ENCODE data around the gene DCHS1. TPM values are rescaled to one million over a fixed set of nuclear protein-coding genes. Genes with fewer than 3 reads are reported as not detected.

The DCHS1 gene
- total and polyA plus RNA-seq, 9 of the 15 experiments (the other 6 are each of a cell fraction or from before 2014, with no cell fraction given) = 0.04 to 0.49 (median 0.14) TPM; not detected in 2

DNA sequence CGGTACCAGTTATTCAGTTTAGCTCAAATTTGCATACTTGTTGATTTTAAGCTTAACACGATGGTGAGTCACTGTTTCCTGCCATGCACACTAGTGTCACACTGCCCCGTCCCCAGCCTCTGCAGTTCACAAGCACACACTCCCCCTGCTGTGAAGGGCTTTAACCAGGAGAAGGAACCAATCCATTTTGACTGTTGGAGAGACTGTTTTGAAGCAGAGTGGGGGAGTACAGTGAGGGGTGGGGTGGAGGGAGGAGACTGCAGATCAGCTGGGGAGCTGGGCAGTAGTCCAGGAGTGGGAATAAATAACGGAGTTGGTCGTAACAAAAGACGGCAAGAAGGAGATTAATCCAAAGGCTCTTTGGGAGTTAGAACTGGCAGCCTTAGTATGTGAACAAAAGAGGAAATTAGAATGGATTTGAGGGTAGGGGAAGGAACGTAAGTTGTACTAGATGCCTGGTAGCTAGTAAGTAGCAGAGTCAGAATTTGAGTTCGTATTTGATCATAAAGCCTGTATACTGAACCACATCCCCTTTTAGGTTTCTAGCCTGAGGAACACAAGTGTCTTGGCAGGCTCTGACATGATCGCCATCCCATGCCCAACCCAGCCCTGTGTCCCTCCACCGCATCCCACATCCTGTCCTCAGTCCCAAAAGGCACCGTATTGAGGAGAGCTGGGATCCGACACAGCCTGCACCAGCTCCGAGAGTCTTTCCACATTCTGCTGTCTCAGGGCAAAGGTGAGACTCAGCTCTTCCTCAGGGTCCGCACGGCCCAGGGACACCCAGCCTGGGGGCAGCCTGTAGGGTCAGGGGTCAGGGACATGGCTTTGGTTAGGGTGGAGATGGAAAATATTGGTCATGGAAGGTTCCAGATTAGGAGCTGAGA, 37.2 kb downstream of the DCHS1 start (continued):
- TF ChIP-seq, protein P1, sequence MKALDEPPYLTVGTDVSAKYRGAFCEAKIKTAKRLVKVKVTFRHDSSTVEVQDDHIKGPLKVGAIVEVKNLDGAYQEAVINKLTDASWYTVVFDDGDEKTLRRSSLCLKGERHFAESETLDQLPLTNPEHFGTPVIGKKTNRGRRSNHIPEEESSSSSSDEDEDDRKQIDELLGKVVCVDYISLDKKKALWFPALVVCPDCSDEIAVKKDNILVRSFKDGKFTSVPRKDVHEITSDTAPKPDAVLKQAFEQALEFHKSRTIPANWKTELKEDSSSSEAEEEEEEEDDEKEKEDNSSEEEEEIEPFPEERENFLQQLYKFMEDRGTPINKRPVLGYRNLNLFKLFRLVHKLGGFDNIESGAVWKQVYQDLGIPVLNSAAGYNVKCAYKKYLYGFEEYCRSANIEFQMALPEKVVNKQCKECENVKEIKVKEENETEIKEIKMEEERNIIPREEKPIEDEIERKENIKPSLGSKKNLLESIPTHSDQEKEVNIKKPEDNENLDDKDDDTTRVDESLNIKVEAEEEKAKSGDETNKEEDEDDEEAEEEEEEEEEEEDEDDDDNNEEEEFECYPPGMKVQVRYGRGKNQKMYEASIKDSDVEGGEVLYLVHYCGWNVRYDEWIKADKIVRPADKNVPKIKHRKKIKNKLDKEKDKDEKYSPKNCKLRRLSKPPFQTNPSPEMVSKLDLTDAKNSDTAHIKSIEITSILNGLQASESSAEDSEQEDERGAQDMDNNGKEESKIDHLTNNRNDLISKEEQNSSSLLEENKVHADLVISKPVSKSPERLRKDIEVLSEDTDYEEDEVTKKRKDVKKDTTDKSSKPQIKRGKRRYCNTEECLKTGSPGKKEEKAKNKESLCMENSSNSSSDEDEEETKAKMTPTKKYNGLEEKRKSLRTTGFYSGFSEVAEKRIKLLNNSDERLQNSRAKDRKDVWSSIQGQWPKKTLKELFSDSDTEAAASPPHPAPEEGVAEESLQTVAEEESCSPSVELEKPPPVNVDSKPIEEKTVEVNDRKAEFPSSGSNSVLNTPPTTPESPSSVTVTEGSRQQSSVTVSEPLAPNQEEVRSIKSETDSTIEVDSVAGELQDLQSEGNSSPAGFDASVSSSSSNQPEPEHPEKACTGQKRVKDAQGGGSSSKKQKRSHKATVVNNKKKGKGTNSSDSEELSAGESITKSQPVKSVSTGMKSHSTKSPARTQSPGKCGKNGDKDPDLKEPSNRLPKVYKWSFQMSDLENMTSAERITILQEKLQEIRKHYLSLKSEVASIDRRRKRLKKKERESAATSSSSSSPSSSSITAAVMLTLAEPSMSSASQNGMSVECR (CRISPR knock-in tag; IDR thresholded peaks at IDR 0.05) = peak; percentile 16; the same call in 1 of the 2 replicates
- TF ChIP-seq, protein P2, sequence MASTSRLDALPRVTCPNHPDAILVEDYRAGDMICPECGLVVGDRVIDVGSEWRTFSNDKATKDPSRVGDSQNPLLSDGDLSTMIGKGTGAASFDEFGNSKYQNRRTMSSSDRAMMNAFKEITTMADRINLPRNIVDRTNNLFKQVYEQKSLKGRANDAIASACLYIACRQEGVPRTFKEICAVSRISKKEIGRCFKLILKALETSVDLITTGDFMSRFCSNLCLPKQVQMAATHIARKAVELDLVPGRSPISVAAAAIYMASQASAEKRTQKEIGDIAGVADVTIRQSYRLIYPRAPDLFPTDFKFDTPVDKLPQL (IDR thresholded peaks at IDR 0.05; ENCODE audit: extremely low read depth, insufficient read length) = no peak
- TF ChIP-seq, protein P3, sequence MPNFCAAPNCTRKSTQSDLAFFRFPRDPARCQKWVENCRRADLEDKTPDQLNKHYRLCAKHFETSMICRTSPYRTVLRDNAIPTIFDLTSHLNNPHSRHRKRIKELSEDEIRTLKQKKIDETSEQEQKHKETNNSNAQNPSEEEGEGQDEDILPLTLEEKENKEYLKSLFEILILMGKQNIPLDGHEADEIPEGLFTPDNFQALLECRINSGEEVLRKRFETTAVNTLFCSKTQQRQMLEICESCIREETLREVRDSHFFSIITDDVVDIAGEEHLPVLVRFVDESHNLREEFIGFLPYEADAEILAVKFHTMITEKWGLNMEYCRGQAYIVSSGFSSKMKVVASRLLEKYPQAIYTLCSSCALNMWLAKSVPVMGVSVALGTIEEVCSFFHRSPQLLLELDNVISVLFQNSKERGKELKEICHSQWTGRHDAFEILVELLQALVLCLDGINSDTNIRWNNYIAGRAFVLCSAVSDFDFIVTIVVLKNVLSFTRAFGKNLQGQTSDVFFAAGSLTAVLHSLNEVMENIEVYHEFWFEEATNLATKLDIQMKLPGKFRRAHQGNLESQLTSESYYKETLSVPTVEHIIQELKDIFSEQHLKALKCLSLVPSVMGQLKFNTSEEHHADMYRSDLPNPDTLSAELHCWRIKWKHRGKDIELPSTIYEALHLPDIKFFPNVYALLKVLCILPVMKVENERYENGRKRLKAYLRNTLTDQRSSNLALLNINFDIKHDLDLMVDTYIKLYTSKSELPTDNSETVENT (CRISPR knock-in tag; IDR thresholded peaks at IDR 0.05) = no peak
- peak; percentile 66; the same call in 1 of the 2 replicates for TF ChIP-seq GABPB1 (CRISPR knock-in tag; IDR thresholded peaks at IDR 0.05)
- TF ChIP-seq ZNF57 (CRISPR knock-in tag; IDR thresholded peaks at IDR 0.05) = peak; percentile 99
- TF ChIP-seq SLC30A9 (CRISPR knock-in tag; IDR thresholded peaks at IDR 0.05) = no peak
- TF ChIP-seq, protein P4, sequence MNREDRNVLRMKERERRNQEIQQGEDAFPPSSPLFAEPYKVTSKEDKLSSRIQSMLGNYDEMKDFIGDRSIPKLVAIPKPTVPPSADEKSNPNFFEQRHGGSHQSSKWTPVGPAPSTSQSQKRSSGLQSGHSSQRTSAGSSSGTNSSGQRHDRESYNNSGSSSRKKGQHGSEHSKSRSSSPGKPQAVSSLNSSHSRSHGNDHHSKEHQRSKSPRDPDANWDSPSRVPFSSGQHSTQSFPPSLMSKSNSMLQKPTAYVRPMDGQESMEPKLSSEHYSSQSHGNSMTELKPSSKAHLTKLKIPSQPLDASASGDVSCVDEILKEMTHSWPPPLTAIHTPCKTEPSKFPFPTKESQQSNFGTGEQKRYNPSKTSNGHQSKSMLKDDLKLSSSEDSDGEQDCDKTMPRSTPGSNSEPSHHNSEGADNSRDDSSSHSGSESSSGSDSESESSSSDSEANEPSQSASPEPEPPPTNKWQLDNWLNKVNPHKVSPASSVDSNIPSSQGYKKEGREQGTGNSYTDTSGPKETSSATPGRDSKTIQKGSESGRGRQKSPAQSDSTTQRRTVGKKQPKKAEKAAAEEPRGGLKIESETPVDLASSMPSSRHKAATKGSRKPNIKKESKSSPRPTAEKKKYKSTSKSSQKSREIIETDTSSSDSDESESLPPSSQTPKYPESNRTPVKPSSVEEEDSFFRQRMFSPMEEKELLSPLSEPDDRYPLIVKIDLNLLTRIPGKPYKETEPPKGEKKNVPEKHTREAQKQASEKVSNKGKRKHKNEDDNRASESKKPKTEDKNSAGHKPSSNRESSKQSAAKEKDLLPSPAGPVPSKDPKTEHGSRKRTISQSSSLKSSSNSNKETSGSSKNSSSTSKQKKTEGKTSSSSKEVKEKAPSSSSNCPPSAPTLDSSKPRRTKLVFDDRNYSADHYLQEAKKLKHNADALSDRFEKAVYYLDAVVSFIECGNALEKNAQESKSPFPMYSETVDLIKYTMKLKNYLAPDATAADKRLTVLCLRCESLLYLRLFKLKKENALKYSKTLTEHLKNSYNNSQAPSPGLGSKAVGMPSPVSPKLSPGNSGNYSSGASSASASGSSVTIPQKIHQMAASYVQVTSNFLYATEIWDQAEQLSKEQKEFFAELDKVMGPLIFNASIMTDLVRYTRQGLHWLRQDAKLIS (CRISPR knock-in tag; IDR thresholded peaks at IDR 0.05) = 0 out of 2 replicates have a peak, but pooled peaks have one; percentile 70
- TF ChIP-seq ZNF263 (CRISPR knock-in tag; IDR thresholded peaks at IDR 0.05; ENCODE audit: borderline replicate concordance) = no peak

Data from K562 (cell line).